Suprapubic skin (tissue), 4 donors: ENCODE measurements around the gene COLEC11.

ENCODE experiments used
- EP300 ChIP-seq: sonication (generic); formaldehyde crosslinking; IDR thresholded peaks from one replicate; pipeline ENCODE4 v1.6.1; 2017; ENCODE audit warnings: antibody characterized with exemption
- POLR2A ChIP-seq, 2 donors: fragments of 450-650 bp; IDR thresholded peaks; one replicate each; pipeline ENCODE4 v1.6.1; 2017; ENCODE audit warnings: antibody characterized with exemption in 2 of 2, mild to moderate bottlenecking in 2 of 2, moderate library complexity in 2 of 2
- POLR2AphosphoS5 ChIP-seq, 3 donors: sonication (generic); formaldehyde crosslinking; IDR thresholded peaks; one replicate each; pipeline ENCODE4 v1.6.1; 2017; ENCODE audit warnings: antibody characterized with exemption in 3 of 3
- TF ChIP-seq, protein P1 (sequence below), 2 donors: fragments of 200-600 bp in 1 of 2; fragments of 450-650 bp in 1 of 2; sonication (generic) in 1 of 2; IDR thresholded peaks; one replicate each; pipeline ENCODE4 v1.5.1; 2016 to 2019; ENCODE audit warnings: antibody characterized with exemption in 2 of 2, mild to moderate bottlenecking in 1 of 2, moderate library complexity in 1 of 2

DNA sequence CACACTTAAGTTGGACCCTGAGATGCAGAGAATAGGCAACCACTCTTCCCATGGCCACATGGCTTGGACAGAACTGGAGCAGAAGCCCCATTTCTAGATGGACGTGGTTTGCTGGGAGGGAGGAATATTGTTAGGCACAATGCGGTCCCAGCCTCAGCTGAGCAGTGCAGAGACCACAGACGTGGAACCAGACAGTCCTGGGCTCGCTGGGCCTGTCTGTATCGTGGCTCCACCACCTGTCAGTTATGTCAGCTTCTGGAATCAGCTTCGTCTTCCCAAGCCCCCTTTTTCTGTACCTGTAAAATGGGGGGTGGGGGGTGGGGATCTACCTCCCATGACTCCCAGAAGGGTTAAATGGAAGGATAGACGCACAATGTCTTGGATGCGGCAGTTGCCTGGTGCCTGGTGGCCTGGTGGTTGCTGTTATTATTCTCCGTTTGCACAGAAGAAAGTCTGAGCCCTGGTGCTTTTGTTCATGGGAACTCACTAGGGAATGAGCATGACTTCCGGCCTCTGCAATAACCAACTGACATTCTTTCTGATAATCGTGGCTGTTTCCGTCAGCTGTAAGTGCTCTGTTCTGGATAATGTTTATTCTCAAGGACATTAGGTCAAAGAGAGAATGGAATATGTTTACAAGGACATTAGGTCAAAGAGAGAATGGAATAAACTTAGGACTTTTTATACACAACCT lies 31.4 kb downstream of the COLEC11 start:
- no peak for TF ChIP-seq POLR2AphosphoS5 (IDR thresholded peaks at IDR 0.05)
- no peak for TF ChIP-seq POLR2A (IDR thresholded peaks at IDR 0.05)
- TF ChIP-seq, protein P1, sequence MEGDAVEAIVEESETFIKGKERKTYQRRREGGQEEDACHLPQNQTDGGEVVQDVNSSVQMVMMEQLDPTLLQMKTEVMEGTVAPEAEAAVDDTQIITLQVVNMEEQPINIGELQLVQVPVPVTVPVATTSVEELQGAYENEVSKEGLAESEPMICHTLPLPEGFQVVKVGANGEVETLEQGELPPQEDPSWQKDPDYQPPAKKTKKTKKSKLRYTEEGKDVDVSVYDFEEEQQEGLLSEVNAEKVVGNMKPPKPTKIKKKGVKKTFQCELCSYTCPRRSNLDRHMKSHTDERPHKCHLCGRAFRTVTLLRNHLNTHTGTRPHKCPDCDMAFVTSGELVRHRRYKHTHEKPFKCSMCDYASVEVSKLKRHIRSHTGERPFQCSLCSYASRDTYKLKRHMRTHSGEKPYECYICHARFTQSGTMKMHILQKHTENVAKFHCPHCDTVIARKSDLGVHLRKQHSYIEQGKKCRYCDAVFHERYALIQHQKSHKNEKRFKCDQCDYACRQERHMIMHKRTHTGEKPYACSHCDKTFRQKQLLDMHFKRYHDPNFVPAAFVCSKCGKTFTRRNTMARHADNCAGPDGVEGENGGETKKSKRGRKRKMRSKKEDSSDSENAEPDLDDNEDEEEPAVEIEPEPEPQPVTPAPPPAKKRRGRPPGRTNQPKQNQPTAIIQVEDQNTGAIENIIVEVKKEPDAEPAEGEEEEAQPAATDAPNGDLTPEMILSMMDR (IDR thresholded peaks at IDR 0.05) = no peak
- no peak for TF ChIP-seq EP300
